GM13977 (cell line): ENCODE data around the gene VWC2L.

Experiments
- DNase-seq: peaks from one replicate; pipeline ENCODE4 v3.0.0; 2012; ENCODE audit warnings: low spot score
- in situ Hi-C: fragments of 300-500 bp; cut with MboI; formaldehyde crosslinking; loops from one replicate; pipeline ENCODE4 v1.12.0; 2022; ENCODE audit warnings: low sequenced_read_pairs, low pct_unique_long_range_greater_than_20kb, mixed read lengths, inconsistent platforms; ENCODE audit not compliant: unreplicated experiment
- TF ChIP-seq, protein P1 (sequence below): IDR thresholded peaks from 2 replicates; pipeline ENCODE4 v1.5.1; 2012; ENCODE audit warnings: mild to moderate bottlenecking, control low read depth; ENCODE audit not compliant: insufficient read depth; ENCODE audit errors: extremely low read depth, missing control alignments

Gene VWC2L

DNA sequence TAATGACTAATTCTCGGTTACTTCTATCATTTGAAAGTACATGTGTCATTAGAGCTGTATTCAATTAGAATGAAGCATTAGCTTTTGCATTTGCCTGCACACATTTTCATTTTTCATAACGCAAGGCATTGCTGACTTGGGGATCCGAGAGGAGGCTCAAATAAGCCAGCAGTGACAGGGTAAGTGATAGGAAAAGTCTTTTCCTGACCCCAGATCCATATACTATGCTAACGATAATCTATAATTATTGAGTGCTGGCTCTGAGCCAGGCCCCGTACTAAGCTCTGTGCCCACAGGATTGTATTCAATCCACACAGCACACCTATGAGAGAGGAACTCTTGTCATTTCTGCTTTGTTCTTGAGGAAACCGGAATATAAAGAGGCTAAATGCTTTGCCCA lies 168.2 kb downstream of the VWC2L start:
- DNase-seq = no peak
- TF ChIP-seq, protein P1, sequence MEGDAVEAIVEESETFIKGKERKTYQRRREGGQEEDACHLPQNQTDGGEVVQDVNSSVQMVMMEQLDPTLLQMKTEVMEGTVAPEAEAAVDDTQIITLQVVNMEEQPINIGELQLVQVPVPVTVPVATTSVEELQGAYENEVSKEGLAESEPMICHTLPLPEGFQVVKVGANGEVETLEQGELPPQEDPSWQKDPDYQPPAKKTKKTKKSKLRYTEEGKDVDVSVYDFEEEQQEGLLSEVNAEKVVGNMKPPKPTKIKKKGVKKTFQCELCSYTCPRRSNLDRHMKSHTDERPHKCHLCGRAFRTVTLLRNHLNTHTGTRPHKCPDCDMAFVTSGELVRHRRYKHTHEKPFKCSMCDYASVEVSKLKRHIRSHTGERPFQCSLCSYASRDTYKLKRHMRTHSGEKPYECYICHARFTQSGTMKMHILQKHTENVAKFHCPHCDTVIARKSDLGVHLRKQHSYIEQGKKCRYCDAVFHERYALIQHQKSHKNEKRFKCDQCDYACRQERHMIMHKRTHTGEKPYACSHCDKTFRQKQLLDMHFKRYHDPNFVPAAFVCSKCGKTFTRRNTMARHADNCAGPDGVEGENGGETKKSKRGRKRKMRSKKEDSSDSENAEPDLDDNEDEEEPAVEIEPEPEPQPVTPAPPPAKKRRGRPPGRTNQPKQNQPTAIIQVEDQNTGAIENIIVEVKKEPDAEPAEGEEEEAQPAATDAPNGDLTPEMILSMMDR = no peak
- in situ Hi-C loops = no loop called here

DNA sequence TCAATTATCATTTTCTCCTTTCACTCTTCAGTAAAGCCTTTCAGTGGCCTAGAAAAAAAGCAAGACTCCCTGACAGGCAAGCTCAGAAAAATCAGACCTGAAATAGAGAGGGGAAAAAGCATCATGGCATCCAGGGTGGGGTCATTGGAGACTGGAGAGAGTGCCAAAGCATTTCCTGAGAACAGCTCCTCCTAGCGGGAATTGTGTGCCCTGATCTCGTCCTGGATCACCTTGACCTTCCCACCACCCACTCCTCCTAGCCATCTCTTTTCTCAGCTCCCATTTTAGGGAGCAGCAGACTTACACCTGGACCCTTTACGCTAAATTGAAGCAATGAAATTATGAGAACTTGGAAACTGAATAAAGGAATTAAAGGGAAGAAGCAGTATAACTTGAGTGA lies 176.6 kb downstream of the VWC2L start:
- TF ChIP-seq, protein P1 = peak; percentile 33
- in situ Hi-C loops = no loop called here
- DNase-seq = no peak

DNA sequence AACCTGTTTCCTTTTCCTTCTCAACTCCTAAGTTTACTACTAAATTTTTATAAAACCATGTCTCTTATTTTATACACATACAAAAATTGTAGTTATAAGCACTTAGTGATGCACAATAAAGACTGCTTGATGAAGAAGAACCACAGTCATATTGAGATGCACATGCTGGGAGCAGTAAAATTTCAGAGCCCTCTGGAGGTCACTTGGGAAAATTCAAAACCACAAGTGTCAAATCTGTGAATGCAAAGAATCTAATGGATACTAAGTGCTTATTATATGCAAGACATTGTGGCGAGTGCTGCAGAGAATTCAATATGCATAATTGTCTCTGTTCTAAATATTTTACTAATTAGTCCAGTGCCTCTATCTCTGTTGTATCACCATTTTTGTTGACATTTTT lies 180.5 kb downstream of the VWC2L start:
- in situ Hi-C loops = no loop called here
- no peak for DNase-seq
- TF ChIP-seq, protein P1 = no peak

DNA sequence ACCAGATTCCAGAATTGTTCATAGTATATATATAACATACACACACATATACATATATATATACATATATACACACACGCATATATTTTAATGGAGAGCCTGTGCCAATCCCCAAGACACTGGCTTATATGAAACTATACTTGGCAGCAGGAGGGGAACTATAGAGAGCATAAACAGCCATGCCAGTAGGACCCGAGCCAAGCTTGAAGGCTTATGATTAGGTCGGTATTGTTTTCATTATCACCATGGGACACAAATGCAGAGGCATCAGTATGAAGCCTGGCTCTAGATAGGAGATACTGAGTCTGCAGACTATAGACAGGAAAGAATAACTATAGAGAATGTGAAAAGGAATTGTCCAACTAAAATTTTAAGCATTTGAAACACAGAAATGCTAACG lies 181.2 kb downstream of the VWC2L start:
- in situ Hi-C loops = no loop called here
- no peak for DNase-seq
- TF ChIP-seq, protein P1 = no peak

DNA sequence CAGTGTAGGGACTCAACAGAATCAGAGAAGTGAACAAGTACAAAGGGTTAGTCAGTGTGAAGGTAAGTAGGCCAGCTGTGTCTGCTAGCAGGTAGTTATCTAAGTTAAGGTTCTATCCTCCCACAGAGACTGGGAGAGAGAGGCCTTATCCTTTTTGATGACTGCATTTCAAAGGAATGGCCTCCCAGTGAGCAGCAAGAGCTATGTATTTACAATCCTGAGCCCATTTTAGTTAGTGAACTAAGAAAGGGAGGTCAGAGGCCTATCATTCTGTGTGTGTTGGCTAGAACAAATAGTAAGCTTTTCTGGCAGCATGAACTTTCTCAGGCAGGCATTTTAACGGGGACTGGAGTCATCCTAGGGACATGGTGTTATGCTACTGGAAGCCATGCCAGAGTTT lies 182.9 kb downstream of the VWC2L start:
- DNase-seq = no peak
- TF ChIP-seq, protein P1 = no peak
- in situ Hi-C loops = no loop called here

DNA sequence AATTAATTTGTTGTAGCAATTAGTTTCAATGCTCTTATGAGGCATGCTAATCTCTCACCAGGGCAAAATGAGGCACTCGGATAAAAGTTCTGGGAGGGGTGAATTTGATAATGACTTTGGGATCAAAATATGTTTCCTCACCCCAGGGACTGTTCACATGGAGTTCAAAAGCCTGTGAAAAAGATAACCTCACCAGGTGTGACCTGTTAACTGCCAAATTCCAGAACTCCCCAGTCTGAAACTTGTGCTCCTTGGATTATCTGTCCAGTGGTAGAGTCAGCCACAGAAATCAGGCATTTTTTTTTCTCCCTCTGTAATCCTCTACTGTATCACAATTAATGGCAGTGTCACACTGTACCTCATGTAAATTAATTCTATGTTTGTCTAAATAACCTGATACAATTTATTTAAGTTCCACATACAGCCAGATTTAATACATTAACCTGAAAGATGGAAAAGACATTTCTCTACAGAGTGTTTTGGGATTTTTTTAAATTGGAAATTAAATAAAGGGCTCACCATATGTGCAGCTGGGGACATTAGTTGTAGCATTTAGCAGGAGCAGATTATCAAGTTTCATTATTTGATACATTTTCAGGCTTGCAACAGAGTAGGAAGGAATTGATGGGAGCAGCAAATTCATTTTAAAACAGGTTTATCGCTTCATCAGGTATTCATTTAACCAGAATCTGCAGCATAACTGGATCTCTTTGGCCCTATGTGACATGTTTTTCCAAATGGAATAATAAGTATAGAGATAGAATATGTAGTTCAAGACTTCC lies 191.2 kb downstream of the VWC2L start:
- DNase-seq = no peak
- TF ChIP-seq, protein P1 = no peak
- in situ Hi-C loops = no loop called here
